ENCODE measurements around the gene UPK2.
"Not testable (repeated sequence)": the region's sequence is repeated elsewhere in the genome, so short reads cannot be mapped to it uniquely, and the experiment has no call there.

The UPK2 gene

DNA sequence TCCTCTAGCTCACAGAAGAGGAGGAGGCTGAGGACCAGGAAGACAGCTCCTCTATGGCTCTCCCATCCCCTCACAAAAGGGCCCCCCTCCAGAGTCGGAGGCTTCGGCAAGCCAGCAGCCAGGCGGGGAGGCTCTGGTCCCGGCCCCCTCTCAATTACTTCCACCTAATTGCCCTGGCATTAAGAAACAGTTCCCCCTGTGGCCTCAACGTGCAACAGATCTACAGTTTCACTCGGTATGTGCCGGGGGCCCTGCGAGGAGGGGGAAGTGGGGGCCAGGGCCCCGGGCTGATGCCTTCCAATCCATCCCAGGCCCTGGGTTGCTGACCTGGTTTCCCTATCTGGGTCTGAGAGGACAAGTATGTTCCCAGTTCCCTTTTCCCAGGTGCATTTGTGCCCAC lies 23.3 kb downstream of the UPK2 start (continued):
- TF ChIP-seq PRDM2 (tag by site-specific recombination; IDR thresholded peaks at IDR 0.05; ENCODE audit: borderline replicate concordance) = no peak

- TF ChIP-seq SP3 (tag by site-specific recombination; IDR thresholded peaks at IDR 0.05) = no peak
- TF ChIP-seq, protein P1, sequence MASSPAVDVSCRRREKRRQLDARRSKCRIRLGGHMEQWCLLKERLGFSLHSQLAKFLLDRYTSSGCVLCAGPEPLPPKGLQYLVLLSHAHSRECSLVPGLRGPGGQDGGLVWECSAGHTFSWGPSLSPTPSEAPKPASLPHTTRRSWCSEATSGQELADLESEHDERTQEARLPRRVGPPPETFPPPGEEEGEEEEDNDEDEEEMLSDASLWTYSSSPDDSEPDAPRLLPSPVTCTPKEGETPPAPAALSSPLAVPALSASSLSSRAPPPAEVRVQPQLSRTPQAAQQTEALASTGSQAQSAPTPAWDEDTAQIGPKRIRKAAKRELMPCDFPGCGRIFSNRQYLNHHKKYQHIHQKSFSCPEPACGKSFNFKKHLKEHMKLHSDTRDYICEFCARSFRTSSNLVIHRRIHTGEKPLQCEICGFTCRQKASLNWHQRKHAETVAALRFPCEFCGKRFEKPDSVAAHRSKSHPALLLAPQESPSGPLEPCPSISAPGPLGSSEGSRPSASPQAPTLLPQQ (tag by site-specific recombination; IDR thresholded peaks at IDR 0.05) = no peak
- no peak for TF ChIP-seq BCL11B (tag by site-specific recombination; IDR thresholded peaks at IDR 0.05; ENCODE audit: low read depth)
- TF ChIP-seq, protein P2, sequence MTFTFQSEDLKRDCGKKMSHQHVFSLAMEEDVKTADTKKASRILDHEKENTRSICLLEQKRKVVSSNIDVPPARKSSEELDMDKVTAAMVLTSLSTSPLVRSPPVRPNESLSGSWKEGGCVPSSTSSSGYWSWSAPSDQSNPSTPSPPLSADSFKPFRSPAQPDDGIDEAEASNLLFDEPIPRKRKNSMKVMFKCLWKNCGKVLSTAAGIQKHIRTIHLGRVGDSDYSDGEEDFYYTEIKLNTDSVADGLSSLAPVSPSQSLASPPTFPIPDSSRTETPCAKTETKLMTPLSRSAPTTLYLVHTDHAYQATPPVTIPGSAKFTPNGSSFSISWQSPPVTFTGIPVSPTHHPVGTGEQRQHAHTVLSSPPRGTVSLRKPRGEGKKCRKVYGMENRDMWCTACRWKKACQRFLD (tag by site-specific recombination; IDR thresholded peaks at IDR 0.05) = no peak
- TF ChIP-seq, protein P3, sequence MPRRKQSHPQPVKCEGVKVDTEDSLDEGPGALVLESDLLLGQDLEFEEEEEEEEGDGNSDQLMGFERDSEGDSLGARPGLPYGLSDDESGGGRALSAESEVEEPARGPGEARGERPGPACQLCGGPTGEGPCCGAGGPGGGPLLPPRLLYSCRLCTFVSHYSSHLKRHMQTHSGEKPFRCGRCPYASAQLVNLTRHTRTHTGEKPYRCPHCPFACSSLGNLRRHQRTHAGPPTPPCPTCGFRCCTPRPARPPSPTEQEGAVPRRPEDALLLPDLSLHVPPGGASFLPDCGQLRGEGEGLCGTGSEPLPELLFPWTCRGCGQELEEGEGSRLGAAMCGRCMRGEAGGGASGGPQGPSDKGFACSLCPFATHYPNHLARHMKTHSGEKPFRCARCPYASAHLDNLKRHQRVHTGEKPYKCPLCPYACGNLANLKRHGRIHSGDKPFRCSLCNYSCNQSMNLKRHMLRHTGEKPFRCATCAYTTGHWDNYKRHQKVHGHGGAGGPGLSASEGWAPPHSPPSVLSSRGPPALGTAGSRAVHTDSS (tag by site-specific recombination; IDR thresholded peaks at IDR 0.05) = no peak
- no peak for TF ChIP-seq ZNF624 (tag by site-specific recombination; IDR thresholded peaks at IDR 0.05)
- TF ChIP-seq HOXD13 (CRISPR knock-in tag; IDR thresholded peaks at IDR 0.05; ENCODE audit: borderline replicate concordance) = no peak
- TF ChIP-seq ZNF10 (tag by site-specific recombination; IDR thresholded peaks at IDR 0.05) = no peak
- TF ChIP-seq, protein P4, sequence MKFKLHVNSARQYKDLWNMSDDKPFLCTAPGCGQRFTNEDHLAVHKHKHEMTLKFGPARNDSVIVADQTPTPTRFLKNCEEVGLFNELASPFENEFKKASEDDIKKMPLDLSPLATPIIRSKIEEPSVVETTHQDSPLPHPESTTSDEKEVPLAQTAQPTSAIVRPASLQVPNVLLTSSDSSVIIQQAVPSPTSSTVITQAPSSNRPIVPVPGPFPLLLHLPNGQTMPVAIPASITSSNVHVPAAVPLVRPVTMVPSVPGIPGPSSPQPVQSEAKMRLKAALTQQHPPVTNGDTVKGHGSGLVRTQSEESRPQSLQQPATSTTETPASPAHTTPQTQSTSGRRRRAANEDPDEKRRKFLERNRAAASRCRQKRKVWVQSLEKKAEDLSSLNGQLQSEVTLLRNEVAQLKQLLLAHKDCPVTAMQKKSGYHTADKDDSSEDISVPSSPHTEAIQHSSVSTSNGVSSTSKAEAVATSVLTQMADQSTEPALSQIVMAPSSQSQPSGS (tag by site-specific recombination; IDR thresholded peaks at IDR 0.05; ENCODE audit: low read depth) = no peak
- no peak for TF ChIP-seq ZNF548 (tag by site-specific recombination; IDR thresholded peaks at IDR 0.05)
- TF ChIP-seq ZNF529 (tag by site-specific recombination; IDR thresholded peaks at IDR 0.05; ENCODE audit: insufficient replicate concordance) = no peak
- no peak overlapping the region for H3K27ac ChIP-seq (ENCODE audit: extremely low read depth, low read depth, low read length)
- no peaks in the 10 kb centered on the region for H3K4me1 ChIP-seq (ENCODE audit: control insufficient read depth, insufficient read depth, low read length)
- no peak overlapping the region for H3K4me3 ChIP-seq (ENCODE audit: low read depth, low read length)
- CTCF ChIA-PET = interaction anchor here (0.7 kb wide), 1 partner anchor 361 kb away, joined by 3 read pairs; no protein-coding TSS in a partner anchor
- H3K36me3 ChIP-seq (ENCODE audit: control insufficient read depth in 2 of 2, insufficient read depth in 1 of 2, low read length in 2 of 2) = no peaks in the 10 kb centered on the region
- no peaks in the 10 kb centered on the region for H3K9me3 ChIP-seq (ENCODE audit: control insufficient read depth, insufficient read depth, low read depth, low read length)
- POLR2A ChIA-PET = no interaction called here
Measured at GRCh38 chr11:118980191-118980881, 24.2 kb downstream of the UPK2 start.

GRCh38 chr11:118984337-118984736 lies 28.2 kb downstream of the UPK2 start:
- not testable (repeated sequence) for H3K4me3 ChIP-seq (ENCODE audit: low read depth, low read length); H3K27ac ChIP-seq (ENCODE audit: extremely low read depth, low read depth, low read length); H3K36me3 ChIP-seq (ENCODE audit: control insufficient read depth in 2 of 2, insufficient read depth in 1 of 2, low read length in 2 of 2); H3K9me3 ChIP-seq (ENCODE audit: control insufficient read depth, insufficient read depth, low read depth, low read length); H3K4me1 ChIP-seq (ENCODE audit: control insufficient read depth, insufficient read depth, low read length)
- POLR2A ChIA-PET = interaction anchor here (2.6 kb wide), 1 partner anchor 13 kb away, joined by 12 read pairs; the partner anchor contains the start of gene CENATAC
- CTCF ChIA-PET = interaction anchor here (0.6 kb wide), 1 partner anchor 463 kb away, joined by 4 read pairs; no protein-coding TSS in a partner anchor

Data from HEK293 (cell line).